Left lobe of liver (tissue), 2 donors: ENCODE results near the gene NYAP2. TPM values are rescaled to one million over a fixed set of nuclear protein-coding genes. Genes with fewer than 3 reads are reported as not detected.

Source experiments
- ATAC-seq: fragments of 200-7000 bp; cut with Tn5 transposase; one replicate; pipeline ENCODE4 v1.9.1; 2020; ENCODE audit warnings: mild to moderate bottlenecking, moderate library complexity
- DNase-seq: peaks from one replicate; pipeline ENCODE4 v3.0.0-alpha.2; 2020; ENCODE audit warnings: low spot score
- total RNA-seq: library from RNA; stranded (reverse); gene quantifications from one replicate; pipeline ENCODE4 v1.2.1, GENCODE V29; 2021
- donor health status: DM: no; HTN: no; CAD: no; lungs with moderate emphysema.
- donor health status: DM: no; HTN: yes; CAD: no.

Gene NYAP2
- total RNA-seq, 1 donor from 2014 or later: not detected

GRCh38 chr2:225694664-225695063 is 295.2 kb downstream of the NYAP2 start:
- ATAC-seq: no peak
- no peak for DNase-seq

- ATAC-seq: no peak
- DNase-seq: no peak
These were observed 298.4 kb downstream of the NYAP2 start for GRCh38 chr2:225697936-225698335.
